Psoas muscle (tissue), 8 donors: Measurements from ENCODE around the gene AHSP. TPM values are rescaled to one million over a fixed set of nuclear protein-coding genes. Genes with fewer than 3 reads are reported as not detected.

Experiments
- ATAC-seq, 4 donors: fragments of 200-7000 bp; cut with Tn5 transposase; one replicate each; pipeline ENCODE4 v1.9.1; 2020; ENCODE audit warnings: moderate library complexity in 3 of 4, mild to moderate bottlenecking in 2 of 4
- DNase-seq, 2 donors: peaks; one replicate each; pipeline ENCODE4 v3.0.0-alpha.2; 2020
- H3K27ac ChIP-seq: fragments of 200-600 bp; one replicate; pipeline ENCODE4 v1.8.0; 2022
- H3K27me3 ChIP-seq, 3 donors: fragments of 200-600 bp in 1 of 3; one replicate each; pipeline versions ENCODE4 v1.6.1 to v1.8.0; 2013 to 2022; ENCODE audit warnings: low read length in 2 of 3, mild to moderate bottlenecking in 2 of 3, moderate library complexity in 1 of 3; ENCODE audit not compliant: insufficient read depth in 3 of 3
- H3K36me3 ChIP-seq, 2 donors: fragments of 200-600 bp in 1 of 2; one replicate each; pipeline versions ENCODE4 v1.6.1 to v1.8.0; 2013 to 2022; ENCODE audit warnings: low read depth in 1 of 2, mild to moderate bottlenecking in 1 of 2, moderate library complexity in 1 of 2; ENCODE audit not compliant: insufficient read depth in 1 of 2
- H3K4me1 ChIP-seq: fragments of 200-600 bp; one replicate; pipeline ENCODE4 v1.8.0; 2022
- H3K4me3 ChIP-seq: fragments of 200-600 bp; one replicate; pipeline ENCODE4 v1.8.0; 2022; ENCODE audit warnings: mild to moderate bottlenecking
- H3K9me3 ChIP-seq: fragments of 200-600 bp; one replicate; pipeline ENCODE4 v1.8.0; 2022
- WGBS, 3 donors: extraction: QIAGEN DNeasy Blood & Tissue Kit; methylation state at CpG; one replicate each; pipeline versions ENCODE4 v1.1.6 to v1.1.7; 2013; 5-methylcytosine and 5-hydroxymethylcytosine counted together
- intact Hi-C, 2 donors: fragments of 100-400 bp; cut with DNase I; formaldehyde crosslinking; loops; one replicate each; pipeline versions ENCODE4 v1.11.0 to v1.14.2; 2022
- long read RNA-seq, 2 donors: library from polyadenylated mRNA; unstranded; transcript quantifications; one replicate each; pipeline ENCODE4 v2.0.0, GENCODE V29; 2021
- polyA plus RNA-seq, 3 donors: library from polyadenylated mRNA; stranded (reverse); fragments of 200-250 nt; gene quantifications; one replicate each; pipeline ENCODE4 v1.2.3, GENCODE V29; 2013
- total RNA-seq, 4 donors: library from RNA; stranded (reverse); fragmentation: NEBNext Ultra II Directional in 2 of 4; extraction: Animal tissue kit (Norgen Biotek cat#: 25700) in 2 of 4; gene quantifications; one replicate each; pipeline versions ENCODE4 v1.2.1 to v1.2.4, GENCODE V29; 2021 to 2023
- TF ChIP-seq, protein P1 (sequence below): fragments of 200-600 bp; IDR thresholded peaks from one replicate; pipeline ENCODE4 v1.8.0; 2022; ENCODE audit warnings: antibody characterized with exemption
- donor health status: healthy with polysubstance abuse.
- donor health status: DM: no; HTN: no; CAD: no; lungs with moderate emphysema.
- donor health status: Bipolar disorder and iron deficiency.
- donor health status: healthy.
- donor health status: DM: yes; HTN: yes; CAD: no.
- donor health status: DM: no; HTN: no; CAD: no.
- donor health status: DM: no; HTN: no; CAD: no.
- donor health status: DM: yes; HTN: yes; CAD: no.

Gene AHSP, protein sequence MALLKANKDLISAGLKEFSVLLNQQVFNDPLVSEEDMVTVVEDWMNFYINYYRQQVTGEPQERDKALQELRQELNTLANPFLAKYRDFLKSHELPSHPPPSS
- 1 to 10 TPM in 1 of 4 donors, not detected in 3; 3.5 TPM for total RNA-seq
- polyA plus RNA-seq: not detected
- long read RNA-seq, donor 1, partial matches to known transcripts: 1 of 1 reads
- long read RNA-seq, donor 1, other reads (novel, unspliced or antisense): 0 of 1 reads
- long read RNA-seq, donor 2: 0 reads

DNA sequence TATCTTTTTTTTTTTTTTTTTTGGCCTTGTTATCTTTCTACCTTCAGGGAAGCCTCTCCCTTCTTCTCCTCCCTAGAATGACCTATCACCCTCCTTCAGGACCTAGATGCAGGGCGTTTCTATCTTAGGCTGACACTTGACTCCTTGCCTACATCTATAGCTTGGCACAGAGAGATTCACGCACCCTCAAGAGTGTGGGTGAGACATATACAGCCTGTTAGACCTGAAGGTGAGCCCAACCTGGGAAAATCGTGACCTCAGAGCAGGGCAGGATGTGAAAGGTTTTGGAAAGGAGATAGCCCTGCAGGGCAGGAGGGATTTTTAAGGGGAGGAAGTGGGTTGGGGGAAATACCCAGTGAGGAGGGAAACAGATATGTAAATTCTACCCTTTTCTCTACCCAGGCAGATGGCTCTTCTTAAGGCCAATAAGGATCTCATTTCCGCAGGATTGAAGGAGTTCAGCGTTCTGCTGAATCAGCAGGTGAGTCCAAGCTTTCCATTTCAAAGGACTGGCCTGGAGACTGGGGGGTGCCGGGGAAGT lies at the start of gene AHSP:
TSS of gene AHSP (plus strand) at position 167 of the 541 bp plus-strand sequence. CDS start at position 407, 240 bp downstream.
- intact Hi-C loops: no loop called here
- Histone ChIP-seq H3K4me3 (peak within 1 kb of the TSS; percentile 47), H3K9me3 (no peaks in the 10 kb centered on the region), H3K36me3 (no peaks in the 10 kb centered on the region), H3K4me1 (no peaks in the 10 kb centered on the region), H3K27me3 (peaks cover 0 to 52% (median 20%) of the 10 kb centered on the region in 3 donors), H3K27ac (no peak within 1 kb of the TSS)
- WGBS, 3 donors: 37 to 49% (median 45%) methylated on average over 6 of the region's 6 CpGs
- no peak for DNase-seq
- TF ChIP-seq, protein P1, sequence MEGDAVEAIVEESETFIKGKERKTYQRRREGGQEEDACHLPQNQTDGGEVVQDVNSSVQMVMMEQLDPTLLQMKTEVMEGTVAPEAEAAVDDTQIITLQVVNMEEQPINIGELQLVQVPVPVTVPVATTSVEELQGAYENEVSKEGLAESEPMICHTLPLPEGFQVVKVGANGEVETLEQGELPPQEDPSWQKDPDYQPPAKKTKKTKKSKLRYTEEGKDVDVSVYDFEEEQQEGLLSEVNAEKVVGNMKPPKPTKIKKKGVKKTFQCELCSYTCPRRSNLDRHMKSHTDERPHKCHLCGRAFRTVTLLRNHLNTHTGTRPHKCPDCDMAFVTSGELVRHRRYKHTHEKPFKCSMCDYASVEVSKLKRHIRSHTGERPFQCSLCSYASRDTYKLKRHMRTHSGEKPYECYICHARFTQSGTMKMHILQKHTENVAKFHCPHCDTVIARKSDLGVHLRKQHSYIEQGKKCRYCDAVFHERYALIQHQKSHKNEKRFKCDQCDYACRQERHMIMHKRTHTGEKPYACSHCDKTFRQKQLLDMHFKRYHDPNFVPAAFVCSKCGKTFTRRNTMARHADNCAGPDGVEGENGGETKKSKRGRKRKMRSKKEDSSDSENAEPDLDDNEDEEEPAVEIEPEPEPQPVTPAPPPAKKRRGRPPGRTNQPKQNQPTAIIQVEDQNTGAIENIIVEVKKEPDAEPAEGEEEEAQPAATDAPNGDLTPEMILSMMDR: no peak
- ATAC-seq: no peak

DNA sequence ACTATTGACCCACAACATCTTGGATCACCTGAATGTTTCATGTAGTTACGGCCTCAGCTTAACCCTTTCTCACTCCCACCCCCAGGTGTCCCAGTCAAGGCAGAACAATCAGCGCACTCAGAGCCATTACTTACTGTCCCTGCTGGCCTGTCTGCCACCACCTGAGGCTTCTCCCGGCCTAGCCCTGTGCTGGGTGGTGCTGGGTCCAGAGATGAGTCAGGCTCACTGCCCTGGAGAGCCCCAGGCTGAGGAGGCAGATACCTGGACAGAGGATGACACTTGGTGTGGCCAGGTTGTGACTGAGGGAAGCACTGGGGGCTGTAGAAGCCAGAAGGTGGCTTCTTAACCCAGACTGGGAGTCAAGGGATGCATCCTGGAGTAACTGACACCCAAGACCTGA lies 48.7 kb upstream of the AHSP start:
- H3K4me3 ChIP-seq: no peak overlapping the region
- DNase-seq (peak in 1 of 2 donors; percentile 37), ATAC-seq (no peak)
- no peak overlapping the region for H3K27ac ChIP-seq
- peaks cover 0 to 10% of the 10 kb centered on the region in 2 donors for H3K36me3 ChIP-seq
- intact Hi-C loops: no loop called here
- H3K9me3 ChIP-seq: no peaks in the 10 kb centered on the region
- peaks cover 0 to 33% (median 3%) of the 10 kb centered on the region in 3 donors for H3K27me3 ChIP-seq
- no peaks in the 10 kb centered on the region for H3K4me1 ChIP-seq
- WGBS, 3 donors: 83 to 86% (median 83%) methylated on average over 3 of the region's 3 CpGs
- TF ChIP-seq, protein P1: no peak

DNA sequence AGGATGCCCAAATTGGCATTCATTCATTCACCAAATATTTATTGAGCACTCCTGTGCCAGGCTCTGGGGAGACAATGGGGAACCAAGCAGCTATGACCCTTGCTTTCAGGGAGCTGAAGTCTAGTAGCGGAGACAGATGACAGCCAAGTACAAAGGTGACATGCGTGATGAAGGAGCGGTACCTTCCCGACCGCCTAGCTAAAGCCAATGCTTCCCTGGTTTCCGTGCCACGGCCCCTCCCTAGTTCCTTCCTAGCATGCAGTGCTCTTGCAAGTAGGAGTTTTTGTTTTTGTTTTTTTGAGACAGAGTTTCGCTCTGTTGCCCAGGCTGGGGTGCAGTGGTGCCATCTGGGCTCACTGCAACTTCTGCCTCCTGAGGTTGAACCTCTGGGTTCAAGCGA lies 47.9 kb upstream of the AHSP start:
- no peak overlapping the region for H3K4me3 ChIP-seq
- ATAC-seq: no peak

DNA sequence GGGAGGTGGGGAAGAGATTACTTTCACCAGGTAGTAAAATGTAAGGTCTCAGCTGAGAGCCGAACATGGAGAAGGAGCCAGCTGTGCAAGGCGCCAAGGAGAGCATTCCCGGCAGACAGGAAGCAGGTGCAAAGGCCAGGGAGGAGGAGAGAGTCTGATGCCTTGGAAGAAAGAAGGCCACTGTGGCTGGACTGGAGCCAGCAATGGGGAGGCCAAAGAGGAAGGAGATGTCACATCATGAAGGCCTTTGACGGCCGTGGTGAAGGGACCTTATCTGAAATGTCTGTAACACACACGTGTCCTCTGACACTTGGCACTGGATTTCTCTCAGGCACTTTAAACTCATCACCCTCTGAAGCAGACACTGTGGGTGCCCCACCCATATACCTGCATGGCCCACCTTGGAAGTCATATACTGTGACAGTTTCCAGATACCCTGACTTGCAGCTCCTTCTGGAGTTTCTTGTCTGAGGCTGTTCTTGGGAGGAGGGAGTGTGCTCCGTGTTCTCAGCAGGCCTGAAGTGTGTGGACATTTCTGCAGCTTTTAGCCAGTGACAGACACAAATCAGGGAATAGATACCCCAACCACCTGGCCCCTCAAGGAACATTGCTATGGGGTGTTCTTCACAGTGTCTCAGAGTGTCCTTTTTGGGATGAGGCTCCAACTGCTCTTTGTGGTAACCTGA lies 46.7 kb upstream of the AHSP start:
- H3K4me3 ChIP-seq: no peak overlapping the region
- H3K36me3 ChIP-seq: no peaks in the 10 kb centered on the region
- DNase-seq (peak; percentile 51 to 67), ATAC-seq (no peak)
- TF ChIP-seq, protein P1: no peak
- 31 to 45% (median 34%) methylated on average over 7 of the region's 7 CpGs for WGBS, 3 donors
- no peaks in the 10 kb centered on the region for H3K4me1 ChIP-seq
- peaks cover 0 to 29% (median 8%) of the 10 kb centered on the region in 3 donors for H3K27me3 ChIP-seq
- no peaks in the 10 kb centered on the region for H3K9me3 ChIP-seq
- no peak overlapping the region for H3K27ac ChIP-seq
- intact Hi-C loops: no loop called here

More for the DNA sequence above, 47.9 kb upstream of the AHSP start:
- Histone ChIP-seq H3K36me3 (peaks cover 0 to 4% of the 10 kb centered on the region in 2 donors), H3K9me3 (no peaks in the 10 kb centered on the region), H3K27ac (no peak overlapping the region), H3K27me3 (peaks cover 0 to 29% (median 6%) of the 10 kb centered on the region in 3 donors), H3K4me1 (no peaks in the 10 kb centered on the region)
- intact Hi-C loops: no loop called here
- WGBS, 3 donors: 72 to 76% (median 76%) methylated on average over 9 of the region's 9 CpGs
- TF ChIP-seq, protein P1: no peak
- DNase-seq: peak in 1 of 2 donors; percentile 39
